ENCODE measurements around the gene NATD1.

NATD1 gene

DNA sequence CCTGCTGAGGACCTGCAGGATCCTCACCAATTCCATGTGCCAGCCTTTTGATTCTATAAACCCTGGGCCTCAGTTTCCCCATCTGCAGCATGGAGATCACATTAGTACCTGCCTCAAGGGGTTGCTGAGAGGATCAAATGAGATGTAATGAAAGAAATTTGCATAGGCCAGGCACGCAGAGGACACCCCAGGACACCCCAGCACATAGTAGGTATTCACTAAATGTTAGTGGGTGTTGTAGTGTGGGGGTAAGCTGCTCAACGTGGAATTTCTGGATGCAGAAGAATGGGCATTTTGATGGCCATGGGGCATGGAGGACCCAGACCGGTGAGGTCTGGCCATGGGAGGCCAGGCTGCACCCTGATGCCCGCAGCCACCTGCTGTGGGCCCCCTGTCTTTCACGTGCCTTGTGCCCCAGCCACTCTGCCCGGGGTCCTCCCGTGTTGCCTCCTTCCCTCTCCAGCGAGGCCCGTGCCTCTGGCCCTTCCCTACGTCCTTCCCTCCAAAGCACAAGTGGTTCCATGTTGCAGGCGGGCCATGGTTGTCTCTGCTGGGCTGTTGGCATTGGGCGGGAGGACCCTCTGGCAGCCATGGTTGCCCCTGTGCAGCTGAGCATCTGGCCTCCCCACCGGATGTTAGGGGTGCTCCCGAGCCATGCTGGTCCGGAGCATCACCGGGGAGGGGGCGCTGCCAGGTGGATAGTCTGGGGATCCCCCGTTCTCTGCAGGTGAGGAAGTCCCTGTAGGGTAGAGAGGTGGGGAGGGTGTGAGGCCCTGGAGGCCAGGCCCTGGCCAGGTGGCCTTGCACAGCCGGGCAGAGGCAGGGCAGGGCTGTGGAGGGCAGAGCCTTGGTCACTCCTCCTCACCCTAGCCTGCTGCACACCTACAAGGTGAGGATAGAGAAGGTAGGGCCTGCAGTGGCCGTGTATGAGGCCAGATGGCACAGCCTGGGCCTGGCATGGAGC lies 39.9 kb upstream of the NATD1 start:
- no peak overlapping the region for H3K27ac ChIP-seq
- TF ChIP-seq CTCF (IDR thresholded peaks at IDR 0.05) (no peak), ZFX (IDR thresholded peaks at IDR 0.05; ENCODE audit: borderline replicate concordance) (no peak)

GRCh38 chr17:21291862-21292261 lies 38.7 kb upstream of the NATD1 start:
- TF ChIP-seq ZFX (IDR thresholded peaks at IDR 0.05; ENCODE audit: borderline replicate concordance) (no peak), CTCF (IDR thresholded peaks at IDR 0.05) (no peak)
- H3K27ac ChIP-seq: no peak overlapping the region

DNA sequence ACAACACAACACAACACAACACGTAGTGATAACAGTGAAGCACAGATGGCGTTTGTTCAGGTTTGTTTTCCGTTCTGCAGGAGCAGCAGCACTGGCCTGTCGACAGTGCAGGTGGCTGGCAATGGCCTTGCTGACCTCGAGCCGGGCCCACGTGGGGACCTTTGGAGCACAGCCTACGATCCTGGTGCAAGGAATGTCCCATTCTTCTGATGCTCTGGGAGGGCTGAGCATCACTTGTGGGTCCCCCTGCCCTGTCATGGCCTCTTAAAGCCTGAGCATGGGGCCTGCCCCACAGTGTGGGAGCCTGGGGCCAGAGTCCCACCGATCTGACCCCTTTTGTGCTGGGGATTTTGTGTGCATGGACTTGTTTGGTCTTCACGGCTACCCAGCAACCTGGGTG lies 38.1 kb upstream of the NATD1 start:
- TF ChIP-seq CTCF (IDR thresholded peaks at IDR 0.05) (no peak), ZFX (IDR thresholded peaks at IDR 0.05; ENCODE audit: borderline replicate concordance) (no peak)
- no peak overlapping the region for H3K27ac ChIP-seq

- peak overlapping the region; percentile 89; the same call in 1 of the 2 replicates for H3K27ac ChIP-seq
Observed at GRCh38 chr17:21289902-21290571, 36.8 kb upstream of the NATD1 start.

GRCh38 chr17:21289175-21289901 lies 36.1 kb upstream of the NATD1 start:
- no peak for TF ChIP-seq CTCF (IDR thresholded peaks at IDR 0.05)
- no peak for TF ChIP-seq ZFX (IDR thresholded peaks at IDR 0.05; ENCODE audit: borderline replicate concordance)
- peak overlapping the region; percentile 89 for H3K27ac ChIP-seq

More at GRCh38 chr17:21289902-21290571, 36.8 kb upstream of the NATD1 start:
- TF ChIP-seq CTCF (IDR thresholded peaks at IDR 0.05) (no peak), ZFX (IDR thresholded peaks at IDR 0.05; ENCODE audit: borderline replicate concordance) (no peak)

- no peak for TF ChIP-seq CTCF (IDR thresholded peaks at IDR 0.05)
- TF ChIP-seq ZFX (IDR thresholded peaks at IDR 0.05; ENCODE audit: borderline replicate concordance): no peak
- peak overlapping the region; percentile 89 for H3K27ac ChIP-seq
Observed at GRCh38 chr17:21288571-21289017, 35.4 kb upstream of the NATD1 start.
